GM23338 (cell line): ENCODE measurements around the gene CHCHD10. TPM values are rescaled to one million over a fixed set of nuclear protein-coding genes. Genes with fewer than 3 reads are reported as not detected.
A peak's percentile ranks its signal among the peaks of the same experiment; 100 is the strongest.

Experiments used
- ATAC-seq: fragments of 200-7000 bp; cut with Tn5 transposase; 3 replicates; pipeline ENCODE4 v1.9.1; 2020
- DNase-seq: peaks from one replicate; pipeline ENCODE4 v3.0.0-alpha.2; 2015; ENCODE audit warnings: low spot score
- H2AFZ ChIP-seq: fragments of 200-600 bp; sonication (generic); 2 replicates; pipeline ENCODE4 v1.8.0; 2016; ENCODE audit warnings: antibody characterized with exemption, mild to moderate bottlenecking, moderate library complexity
- H3F3A ChIP-seq: fragments of 200-600 bp; sonication (generic); replicated peaks from 2 replicates; pipeline ENCODE4 v1.8.0; 2017; ENCODE audit warnings: antibody characterized with exemption, mixed run types, low read depth
- H3K27ac ChIP-seq: fragments of 200-600 bp; sonication (generic); 2 replicates; pipeline ENCODE4 v1.6.1; 2016; ENCODE audit warnings: low read depth
- H3K27me3 ChIP-seq: fragments of 200-600 bp; sonication (generic); 2 replicates; pipeline ENCODE4 v1.8.0; 2016; ENCODE audit warnings: mild to moderate bottlenecking, mixed run types, moderate library complexity; ENCODE audit not compliant: insufficient read depth
- H3K36me3 ChIP-seq: fragments of 200-600 bp; sonication (generic); 2 replicates; pipeline ENCODE4 v1.8.0; 2016; ENCODE audit warnings: mild to moderate bottlenecking; ENCODE audit not compliant: insufficient read depth
- H3K4me1 ChIP-seq: fragments of 200-600 bp; sonication (generic); 2 replicates; pipeline ENCODE4 v1.8.0; 2016; ENCODE audit warnings: mild to moderate bottlenecking, moderate library complexity; ENCODE audit not compliant: insufficient read depth
- H3K4me2 ChIP-seq: fragments of 200-600 bp; sonication (generic); 2 replicates; pipeline ENCODE4 v1.7.1; 2017; ENCODE audit warnings: mixed run types
- H3K4me3 ChIP-seq: fragments of 200-600 bp; sonication (generic); 2 replicates; pipeline ENCODE4 v1.6.1; 2016; ENCODE audit warnings: mixed run types
- H3K79me2 ChIP-seq: fragments of 200-600 bp; sonication (generic); replicated peaks from 2 replicates; pipeline ENCODE4 v1.8.0; 2017; ENCODE audit warnings: mild to moderate bottlenecking; ENCODE audit not compliant: insufficient read depth
- H3K9me2 ChIP-seq: fragments of 200-600 bp; sonication (generic); 2 replicates; pipeline ENCODE4 v1.8.0; 2017; ENCODE audit not compliant: insufficient read depth
- H4K20me1 ChIP-seq: fragments of 200-600 bp; sonication (generic); replicated peaks from 2 replicates; pipeline ENCODE4 v1.8.0; 2017; ENCODE audit warnings: mild to moderate bottlenecking; ENCODE audit not compliant: insufficient read depth
- H3K27ac Mint-ChIP-seq: 2 replicates; pipeline ENCODE4 v1.8.0; 2020; ENCODE audit warnings: inconsistent platforms, mild to moderate bottlenecking, moderate library complexity, mixed read lengths
- H3K27me3 Mint-ChIP-seq: 3 replicates; pipeline ENCODE4 v1.8.0; 2022; ENCODE audit warnings: low read depth, mild to moderate bottlenecking, moderate library complexity, mixed read lengths, inconsistent platforms; ENCODE audit not compliant: insufficient read depth, poor library complexity
- H3K36me3 Mint-ChIP-seq: 3 replicates; pipeline ENCODE4 v1.8.0; 2021; ENCODE audit warnings: low read depth, mild to moderate bottlenecking, inconsistent platforms, moderate library complexity, mixed read lengths
- H3K4me1 Mint-ChIP-seq: 3 replicates; pipeline ENCODE4 v1.8.0; 2020; ENCODE audit warnings: mild to moderate bottlenecking, inconsistent platforms, mixed read lengths
- H3K4me3 Mint-ChIP-seq: 3 replicates; pipeline ENCODE4 v1.8.0; 2021; ENCODE audit warnings: moderate library complexity, mild to moderate bottlenecking, inconsistent platforms, mixed read lengths
- H3K9me3 Mint-ChIP-seq: 3 replicates; pipeline ENCODE4 v1.8.0; 2020; ENCODE audit warnings: moderate library complexity, mild to moderate bottlenecking, inconsistent platforms, mixed read lengths
- CREB1 ChIP-seq: fragments of 250-450 bp; sonication (Bioruptor Pico); IDR thresholded peaks from 2 replicates; pipeline ENCODE4 v1.5.0; 2020; ENCODE audit warnings: low read depth, mild to moderate bottlenecking, moderate library complexity
- EZH2 ChIP-seq: fragments of 200-600 bp; sonication (generic); IDR thresholded peaks from one replicate; pipeline ENCODE4 v1.8.0; 2017; ENCODE audit warnings: antibody characterized with exemption, mild to moderate bottlenecking, low read depth; ENCODE audit not compliant: unreplicated experiment
- EZH2phosphoT487 ChIP-seq: fragments of 200-600 bp; sonication (generic); IDR thresholded peaks from one replicate; pipeline ENCODE4 v1.8.1; 2018; ENCODE audit warnings: antibody characterized with exemption; ENCODE audit not compliant: unreplicated experiment
- JUNB ChIP-seq: IDR thresholded peaks from one replicate; pipeline ENCODE4 v1.6.1; 2016; ENCODE audit warnings: antibody characterized with exemption; ENCODE audit not compliant: unreplicated experiment
- NANOG ChIP-seq: IDR thresholded peaks from 2 replicates; pipeline ENCODE4 v1.6.1; 2016; ENCODE audit warnings: antibody characterized with exemption, borderline replicate concordance
- POLR2AphosphoS5 ChIP-seq: IDR thresholded peaks from 2 replicates; pipeline ENCODE4 v1.6.1; 2016; ENCODE audit warnings: antibody characterized with exemption, low read depth
- ZNF114 ChIP-seq: fragments of 250-450 bp; sonication (Bioruptor Pico); IDR thresholded peaks from 2 replicates; pipeline ENCODE4 v1.5.0; 2020; ENCODE audit warnings: mild to moderate bottlenecking, moderate library complexity
- ZNF331 ChIP-seq: fragments of 250-450 bp; sonication (Bioruptor Pico); IDR thresholded peaks from 2 replicates; pipeline ENCODE4 v1.5.0; 2020; ENCODE audit warnings: low read depth, mild to moderate bottlenecking, moderate library complexity
- polyA plus RNA-seq: library from polyadenylated mRNA; unstranded; fragments of >200 nt; fragmentation: Nextera tagmentation; extraction: Ambion mirVana; gene quantifications from 2 replicates; pipeline ENCODE4 v1.2.1, GENCODE V29; 2016
- total RNA-seq: library from RNA; depleted of rRNA; stranded (reverse); fragments of >200 nt; shearing (Covaris generic); gene quantifications from 2 replicates; pipeline ENCODE4 v1.2.3, GENCODE V29; 2014
- TF ChIP-seq, protein P1 (sequence below): fragments of 250-450 bp; sonication (Bioruptor Pico); IDR thresholded peaks from 2 replicates; pipeline ENCODE4 v1.5.0; 2020; ENCODE audit warnings: mild to moderate bottlenecking, moderate library complexity
- TF ChIP-seq, protein P2 (sequence below), 2 experiments: fragments of 200-600 bp in 1 of 2; sonication (generic) in 1 of 2; conservative IDR thresholded peaks; 2 replicates each; pipeline versions ENCODE4 v1.5.1 to v1.6.1; 2016 to 2017; ENCODE audit warnings: antibody characterized with exemption in 2 of 2, low read depth in 2 of 2, mild to moderate bottlenecking in 2 of 2, moderate library complexity in 1 of 2

CHCHD10 gene
- total and polyA plus RNA-seq, 2 experiments from 2014 or later: 11.4 to 101 TPM

- TF ChIP-seq, protein P1, sequence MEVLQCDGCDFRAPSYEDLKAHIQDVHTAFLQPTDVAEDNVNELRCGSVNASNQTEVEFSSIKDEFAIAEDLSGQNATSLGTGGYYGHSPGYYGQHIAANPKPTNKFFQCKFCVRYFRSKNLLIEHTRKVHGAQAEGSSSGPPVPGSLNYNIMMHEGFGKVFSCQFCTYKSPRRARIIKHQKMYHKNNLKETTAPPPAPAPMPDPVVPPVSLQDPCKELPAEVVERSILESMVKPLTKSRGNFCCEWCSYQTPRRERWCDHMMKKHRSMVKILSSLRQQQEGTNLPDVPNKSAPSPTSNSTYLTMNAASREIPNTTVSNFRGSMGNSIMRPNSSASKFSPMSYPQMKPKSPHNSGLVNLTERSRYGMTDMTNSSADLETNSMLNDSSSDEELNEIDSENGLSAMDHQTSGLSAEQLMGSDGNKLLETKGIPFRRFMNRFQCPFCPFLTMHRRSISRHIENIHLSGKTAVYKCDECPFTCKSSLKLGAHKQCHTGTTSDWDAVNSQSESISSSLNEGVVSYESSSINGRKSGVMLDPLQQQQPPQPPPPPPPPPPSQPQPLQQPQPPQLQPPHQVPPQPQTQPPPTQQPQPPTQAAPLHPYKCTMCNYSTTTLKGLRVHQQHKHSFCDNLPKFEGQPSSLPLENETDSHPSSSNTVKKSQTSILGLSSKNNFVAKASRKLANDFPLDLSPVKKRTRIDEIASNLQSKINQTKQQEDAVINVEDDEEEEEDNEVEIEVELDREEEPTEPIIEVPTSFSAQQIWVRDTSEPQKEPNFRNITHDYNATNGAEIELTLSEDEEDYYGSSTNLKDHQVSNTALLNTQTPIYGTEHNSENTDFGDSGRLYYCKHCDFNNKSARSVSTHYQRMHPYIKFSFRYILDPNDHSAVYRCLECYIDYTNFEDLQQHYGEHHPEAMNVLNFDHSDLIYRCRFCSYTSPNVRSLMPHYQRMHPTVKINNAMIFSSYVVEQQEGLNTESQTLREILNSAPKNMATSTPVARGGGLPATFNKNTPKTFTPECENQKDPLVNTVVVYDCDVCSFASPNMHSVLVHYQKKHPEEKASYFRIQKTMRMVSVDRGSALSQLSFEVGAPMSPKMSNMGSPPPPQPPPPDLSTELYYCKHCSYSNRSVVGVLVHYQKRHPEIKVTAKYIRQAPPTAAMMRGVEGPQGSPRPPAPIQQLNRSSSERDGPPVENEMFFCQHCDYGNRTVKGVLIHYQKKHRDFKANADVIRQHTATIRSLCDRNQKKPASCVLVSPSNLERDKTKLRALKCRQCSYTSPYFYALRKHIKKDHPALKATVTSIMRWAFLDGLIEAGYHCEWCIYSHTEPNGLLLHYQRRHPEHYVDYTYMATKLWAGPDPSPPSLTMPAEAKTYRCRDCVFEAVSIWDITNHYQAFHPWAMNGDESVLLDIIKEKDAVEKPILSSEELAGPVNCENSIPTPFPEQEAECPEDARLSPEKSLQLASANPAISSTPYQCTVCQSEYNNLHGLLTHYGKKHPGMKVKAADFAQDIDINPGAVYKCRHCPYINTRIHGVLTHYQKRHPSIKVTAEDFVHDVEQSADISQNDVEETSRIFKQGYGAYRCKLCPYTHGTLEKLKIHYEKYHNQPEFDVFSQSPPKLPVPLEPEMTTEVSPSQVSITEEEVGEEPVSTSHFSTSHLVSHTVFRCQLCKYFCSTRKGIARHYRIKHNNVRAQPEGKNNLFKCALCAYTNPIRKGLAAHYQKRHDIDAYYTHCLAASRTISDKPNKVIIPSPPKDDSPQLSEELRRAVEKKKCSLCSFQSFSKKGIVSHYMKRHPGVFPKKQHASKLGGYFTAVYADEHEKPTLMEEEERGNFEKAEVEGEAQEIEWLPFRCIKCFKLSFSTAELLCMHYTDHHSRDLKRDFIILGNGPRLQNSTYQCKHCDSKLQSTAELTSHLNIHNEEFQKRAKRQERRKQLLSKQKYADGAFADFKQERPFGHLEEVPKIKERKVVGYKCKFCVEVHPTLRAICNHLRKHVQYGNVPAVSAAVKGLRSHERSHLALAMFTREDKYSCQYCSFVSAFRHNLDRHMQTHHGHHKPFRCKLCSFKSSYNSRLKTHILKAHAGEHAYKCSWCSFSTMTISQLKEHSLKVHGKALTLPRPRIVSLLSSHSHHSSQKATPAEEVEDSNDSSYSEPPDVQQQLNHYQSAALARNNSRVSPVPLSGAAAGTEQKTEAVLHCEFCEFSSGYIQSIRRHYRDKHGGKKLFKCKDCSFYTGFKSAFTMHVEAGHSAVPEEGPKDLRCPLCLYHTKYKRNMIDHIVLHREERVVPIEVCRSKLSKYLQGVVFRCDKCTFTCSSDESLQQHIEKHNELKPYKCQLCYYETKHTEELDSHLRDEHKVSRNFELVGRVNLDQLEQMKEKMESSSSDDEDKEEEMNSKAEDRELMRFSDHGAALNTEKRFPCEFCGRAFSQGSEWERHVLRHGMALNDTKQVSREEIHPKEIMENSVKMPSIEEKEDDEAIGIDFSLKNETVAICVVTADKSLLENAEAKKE (CRISPR knock-in tag): no peak
These were observed 8.2 kb downstream of the CHCHD10 start (continued) for GRCh38 chr22:23759566-23759965.

- Mint-ChIP-seq H3K27me3 (peaks cover 8% of the 10 kb centered on the region), H3K4me1 (peaks cover 19% of the 10 kb centered on the region; the same call in 2 of the 3 replicates), H3K9me3 (no peaks in the 10 kb centered on the region), H3K36me3 (no peaks in the 10 kb centered on the region), H3K4me3 (no peak overlapping the region), H3K27ac (no peak overlapping the region; the same call in 1 of the 2 replicates)
- peak overlapping the region; percentile 48; the same call in 1 of the 2 replicates for H2AFZ ChIP-seq
- no peaks in the 10 kb centered on the region for H4K20me1 ChIP-seq
- peak overlapping the region; percentile 56; the same call in 1 of the 2 replicates for H3K4me2 ChIP-seq
- no peak overlapping the region for H3K27ac ChIP-seq
- ATAC-seq: peak; percentile 20; the same call in 1 of the 3 replicates
- H3K4me1 ChIP-seq: peaks cover 12% of the 10 kb centered on the region; the same call in 1 of the 2 replicates
- H3K79me2 ChIP-seq: no peaks in the 10 kb centered on the region
- no peaks in the 10 kb centered on the region for H3K9me2 ChIP-seq
- no peaks in the 10 kb centered on the region for H3K27me3 ChIP-seq
- H3K36me3 ChIP-seq: no peaks in the 10 kb centered on the region
- no peaks in the 10 kb centered on the region for H3F3A ChIP-seq
- H3K4me3 ChIP-seq: no peak overlapping the region
- DNase-seq: peak; percentile 19
- TF ChIP-seq CREB1 (CRISPR knock-in tag) (no peak), ZNF331 (no peak), JUNB (no peak), ZNF114 (CRISPR knock-in tag) (no peak), EZH2 (no peak), NANOG (no peak), POLR2AphosphoS5 (no peak), EZH2phosphoT487 (no peak)
- TF ChIP-seq, protein P2, sequence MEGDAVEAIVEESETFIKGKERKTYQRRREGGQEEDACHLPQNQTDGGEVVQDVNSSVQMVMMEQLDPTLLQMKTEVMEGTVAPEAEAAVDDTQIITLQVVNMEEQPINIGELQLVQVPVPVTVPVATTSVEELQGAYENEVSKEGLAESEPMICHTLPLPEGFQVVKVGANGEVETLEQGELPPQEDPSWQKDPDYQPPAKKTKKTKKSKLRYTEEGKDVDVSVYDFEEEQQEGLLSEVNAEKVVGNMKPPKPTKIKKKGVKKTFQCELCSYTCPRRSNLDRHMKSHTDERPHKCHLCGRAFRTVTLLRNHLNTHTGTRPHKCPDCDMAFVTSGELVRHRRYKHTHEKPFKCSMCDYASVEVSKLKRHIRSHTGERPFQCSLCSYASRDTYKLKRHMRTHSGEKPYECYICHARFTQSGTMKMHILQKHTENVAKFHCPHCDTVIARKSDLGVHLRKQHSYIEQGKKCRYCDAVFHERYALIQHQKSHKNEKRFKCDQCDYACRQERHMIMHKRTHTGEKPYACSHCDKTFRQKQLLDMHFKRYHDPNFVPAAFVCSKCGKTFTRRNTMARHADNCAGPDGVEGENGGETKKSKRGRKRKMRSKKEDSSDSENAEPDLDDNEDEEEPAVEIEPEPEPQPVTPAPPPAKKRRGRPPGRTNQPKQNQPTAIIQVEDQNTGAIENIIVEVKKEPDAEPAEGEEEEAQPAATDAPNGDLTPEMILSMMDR (conservative IDR thresholded peaks at IDR 0.05; ENCODE audit: low read depth in 2 of 2): no peak
These were observed 10.9 kb downstream of the CHCHD10 start for GRCh38 chr22:23756891-23757290.
